Measurements from ENCODE around the gene SLC35D2.
"Not testable (repeated sequence)": the region's sequence is repeated elsewhere in the genome, so short reads cannot be mapped to it uniquely, and the experiment has no call there.

The SLC35D2 gene

GRCh38 chr9:96399325-96399633, 15.8 kb upstream of the SLC35D2 start:
- no peak for FAIRE-seq

GRCh38 chr9:96398582-96399324, 15.2 kb upstream of the SLC35D2 start:
- FAIRE-seq: no peak

DNA sequence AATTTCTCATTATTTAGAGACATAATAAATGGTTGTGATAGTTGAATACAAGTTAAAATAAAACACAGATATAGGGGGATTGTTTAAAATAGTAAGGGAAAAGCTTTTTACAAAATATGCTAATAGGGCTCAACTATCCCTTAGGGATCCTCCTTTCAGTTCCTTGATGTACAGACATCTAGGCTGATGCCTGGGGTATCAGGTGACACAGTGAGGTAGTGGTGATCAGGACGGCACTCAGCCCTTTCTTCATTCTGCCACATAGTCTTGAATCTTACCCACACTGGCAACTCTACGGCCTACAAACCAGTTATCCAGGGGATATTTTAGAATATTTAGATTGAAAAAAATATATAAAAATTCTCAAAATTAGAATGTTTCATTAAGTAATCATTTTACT, 12.5 kb upstream of the SLC35D2 start:
- no peak for FAIRE-seq

DNA sequence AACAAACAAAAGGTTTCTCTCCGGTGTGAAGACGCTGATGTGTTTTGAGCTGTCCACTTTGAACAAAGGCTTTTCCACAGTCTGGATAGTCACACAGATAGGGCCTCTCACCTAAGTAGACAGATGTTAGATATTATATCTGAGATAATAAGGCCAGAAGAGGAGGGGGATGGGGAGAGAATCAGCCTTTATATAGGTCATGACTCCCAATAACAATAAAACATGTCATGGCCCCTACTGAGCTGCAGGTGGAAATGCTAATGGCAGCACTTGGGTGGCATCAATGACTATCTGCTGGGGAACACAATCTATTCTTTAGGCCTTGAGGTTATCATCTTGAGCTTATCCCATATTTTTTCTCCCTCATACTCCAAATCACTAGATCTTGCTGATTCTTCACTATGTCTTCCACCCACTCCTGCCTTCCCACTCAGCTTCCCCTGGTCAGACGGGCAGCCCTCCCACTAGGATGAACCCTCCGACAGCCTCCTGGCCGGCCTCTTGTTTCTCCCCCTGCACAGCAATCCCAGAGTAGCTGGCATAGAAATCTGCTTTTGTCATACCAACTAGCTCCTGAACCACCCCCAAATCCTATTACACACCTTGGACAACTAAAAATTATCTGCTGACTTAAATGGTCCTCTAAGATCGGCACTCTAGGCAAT, 11.5 kb upstream of the SLC35D2 start:
- FAIRE-seq: no peak

DNA sequence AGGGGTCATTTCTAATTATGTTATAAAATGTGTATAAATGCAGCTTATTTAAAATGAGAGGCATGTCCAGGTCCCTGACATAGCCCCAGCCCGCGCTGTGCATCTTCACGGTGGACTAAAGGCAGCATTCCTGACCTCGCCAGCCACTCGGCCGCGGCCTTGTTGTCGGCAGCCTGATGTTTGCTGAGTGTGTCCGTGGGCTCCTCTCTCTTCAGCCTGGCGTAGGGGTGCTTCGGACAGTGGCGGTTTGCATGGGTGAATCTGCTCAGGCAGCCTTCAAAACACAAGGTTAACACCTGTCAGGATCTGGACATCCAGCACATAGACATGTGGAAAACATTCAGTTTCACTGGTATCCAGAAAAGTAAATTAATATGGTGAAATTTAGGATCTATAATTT, 8.8 kb upstream of the SLC35D2 start:
- no peak for FAIRE-seq

DNA sequence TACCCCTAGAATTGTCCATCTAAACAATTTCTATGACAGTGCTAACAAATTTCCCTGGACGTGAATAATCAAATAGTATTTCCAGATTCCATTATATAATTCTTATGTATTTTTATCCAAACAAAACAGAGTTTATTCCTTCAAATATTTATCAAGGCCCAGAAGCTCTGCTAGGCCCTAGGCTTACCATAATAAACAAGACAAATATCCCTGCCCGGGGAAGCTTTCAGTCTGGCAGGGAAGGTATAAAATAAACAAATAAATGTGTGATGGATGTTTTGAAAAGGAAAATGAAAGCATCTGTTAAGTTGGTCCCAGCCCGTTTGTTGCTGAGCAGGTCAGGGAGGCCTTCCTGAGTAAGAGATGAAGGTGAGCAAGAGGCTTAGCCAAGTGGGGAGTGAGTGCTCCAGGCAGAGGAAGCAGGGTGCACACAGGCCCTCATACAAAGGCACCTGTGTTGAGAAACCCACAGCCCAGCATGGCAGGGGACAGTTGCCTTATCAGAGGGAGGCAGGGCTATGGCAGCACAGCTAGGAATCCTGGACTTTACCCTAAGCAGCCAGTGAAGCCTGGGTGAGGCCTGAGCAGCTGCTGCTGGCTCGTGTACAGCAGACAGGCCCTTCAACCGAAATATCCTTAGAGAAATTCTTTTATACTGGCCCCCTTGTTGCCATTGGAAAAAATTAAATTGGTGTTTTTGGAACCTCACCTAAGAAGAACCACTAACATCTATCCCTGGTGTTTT, 7.7 kb upstream of the SLC35D2 start:
- peak; percentile 79 for FAIRE-seq

DNA sequence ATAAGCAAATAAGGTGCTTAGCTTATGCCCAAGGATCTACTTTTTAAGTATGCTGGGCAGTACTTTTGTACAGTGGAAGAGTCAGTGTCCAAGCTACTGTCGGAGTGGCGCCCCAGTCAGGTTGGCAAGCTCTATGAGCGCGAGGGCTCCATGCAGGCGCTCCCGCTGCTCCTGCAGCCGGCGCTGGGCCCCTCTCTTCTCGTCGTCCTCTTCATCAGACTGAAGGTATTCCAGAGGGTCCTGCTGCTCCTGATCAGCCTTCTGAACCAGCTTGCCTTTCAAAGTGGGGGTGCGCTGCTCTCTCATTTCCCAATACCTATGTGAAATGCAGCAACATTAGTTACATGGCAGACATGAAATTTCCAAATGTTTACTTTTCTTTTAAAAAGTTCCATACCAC, 4.6 kb upstream of the SLC35D2 start:
- no peak for FAIRE-seq

GRCh38 chr9:96386157-96386556, 2.6 kb upstream of the SLC35D2 start:
- FAIRE-seq: no peak

- FAIRE-seq: no peak
Measured at GRCh38 chr9:96382839-96383164, 709 bp downstream of the SLC35D2 start.

GRCh38 chr9:96382175-96382574, 1.3 kb downstream of the SLC35D2 start:
- no peak for FAIRE-seq

GRCh38 chr9:96381696-96382095, 1.8 kb downstream of the SLC35D2 start:
- FAIRE-seq: no peak

DNA sequence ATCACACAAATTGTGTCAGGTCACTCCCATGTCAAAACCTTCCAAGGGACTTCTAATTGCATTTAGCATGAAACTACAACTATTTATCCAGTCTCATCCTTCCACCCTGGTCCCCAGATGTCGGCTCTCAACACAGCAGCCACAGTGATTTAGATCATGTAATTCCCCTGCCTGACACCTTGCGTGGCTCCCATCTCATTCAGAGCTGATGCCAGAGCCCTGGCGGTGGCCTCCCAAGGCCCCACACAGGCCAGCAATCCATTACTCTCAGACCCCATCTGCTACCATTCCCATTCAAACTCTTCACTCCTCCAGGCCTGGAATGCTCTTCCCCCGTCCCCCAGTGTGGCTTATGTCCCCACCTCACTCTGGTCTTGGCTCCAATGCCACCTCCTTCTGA, 2.4 kb downstream of the SLC35D2 start:
- FAIRE-seq: no peak

GRCh38 chr9:96379461-96379860, 4.0 kb downstream of the SLC35D2 start:
- no peak for FAIRE-seq

DNA sequence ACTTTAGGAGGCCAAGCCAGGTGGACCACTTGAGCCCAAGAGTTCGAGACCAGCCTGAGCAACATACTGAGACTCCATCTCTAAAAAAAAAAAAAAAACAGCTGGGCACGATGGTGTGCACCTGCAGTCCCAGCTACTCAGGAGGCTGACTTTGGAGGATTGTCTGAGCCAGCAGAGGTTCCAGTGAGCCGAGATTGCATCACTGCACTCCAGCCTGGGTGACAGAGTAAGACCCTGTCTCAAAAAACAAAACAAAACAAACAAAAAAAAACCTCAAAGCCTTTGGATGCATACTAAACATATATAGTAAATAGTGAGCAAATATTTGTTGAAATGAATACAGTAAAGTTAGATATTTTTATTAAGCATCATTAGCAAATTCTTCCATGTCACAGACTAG, 5.3 kb downstream of the SLC35D2 start:
- no peak for FAIRE-seq

DNA sequence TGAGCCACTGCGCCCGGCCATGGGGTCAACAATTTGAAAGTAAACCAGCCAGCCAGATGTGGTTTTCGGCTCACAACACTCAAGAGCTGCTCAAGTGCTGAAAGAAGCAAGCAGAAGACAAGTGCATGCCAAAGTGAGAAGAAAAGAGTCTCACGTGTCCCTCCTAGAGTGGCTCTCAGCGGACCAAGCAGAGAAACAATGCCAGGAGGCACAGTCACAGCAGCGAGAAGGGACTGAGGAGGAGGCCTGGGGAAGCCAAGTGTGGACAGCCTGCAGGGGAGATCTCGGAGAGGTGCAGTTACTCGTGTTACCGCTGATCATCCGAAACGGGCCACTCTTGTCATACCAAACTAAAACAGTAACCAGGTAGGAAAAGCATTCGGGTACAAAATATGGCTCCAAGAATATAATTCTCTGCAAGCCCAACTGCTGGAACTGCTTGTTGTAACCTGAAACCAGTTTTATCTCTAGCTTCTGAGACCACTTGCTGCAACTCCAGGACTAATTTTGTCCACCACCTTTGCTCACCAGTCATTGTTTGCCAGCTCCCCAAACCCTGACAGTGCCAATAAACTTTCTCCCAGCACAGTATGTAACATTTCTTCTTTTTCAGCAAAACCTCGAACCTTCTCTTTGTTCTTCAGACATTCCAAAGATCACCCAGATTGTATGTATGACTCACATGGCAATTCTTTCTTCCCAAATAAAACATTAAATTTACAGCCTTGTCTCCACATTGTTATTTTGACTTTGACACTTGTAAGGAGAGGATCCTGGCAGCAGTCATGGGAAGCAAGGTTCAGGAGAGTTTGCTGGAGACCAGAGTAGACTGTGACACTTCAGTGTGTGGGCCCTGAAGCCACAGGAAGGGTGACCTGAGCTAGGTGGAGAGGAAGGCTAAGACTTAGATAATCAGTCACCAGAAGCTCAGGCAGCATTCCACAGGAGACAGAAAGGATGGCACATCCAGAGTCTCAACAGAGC, 6.3 kb downstream of the SLC35D2 start:
- FAIRE-seq: no peak

GRCh38 chr9:96375507-96375906, 8.0 kb downstream of the SLC35D2 start:
- not testable (repeated sequence) for FAIRE-seq

GRCh38 chr9:96367943-96368342, 15.6 kb downstream of the SLC35D2 start:
- FAIRE-seq: no peak

- FAIRE-seq: no peak
Measured at GRCh38 chr9:96363175-96363967, 20.1 kb downstream of the SLC35D2 start.

DNA sequence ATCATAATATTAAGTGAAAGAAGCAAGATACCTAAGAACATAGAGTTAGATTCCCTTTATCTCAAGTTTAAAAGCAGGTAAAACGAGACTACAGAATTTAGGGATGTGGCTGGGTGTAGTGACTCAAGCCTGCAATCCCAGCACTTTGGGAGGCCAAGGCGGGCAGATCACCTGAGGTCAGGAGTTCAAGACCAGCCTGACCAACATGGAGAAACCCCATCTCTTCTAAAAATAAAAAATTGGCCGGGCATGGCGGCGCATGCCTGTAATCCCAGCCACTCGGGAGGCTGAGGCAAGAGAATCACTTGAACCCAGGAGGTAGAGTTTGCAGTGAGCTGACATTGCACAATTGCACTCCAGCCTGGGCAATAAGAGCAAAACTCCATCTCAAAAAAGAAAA, 21.4 kb downstream of the SLC35D2 start:
- not testable (repeated sequence) for FAIRE-seq

DNA sequence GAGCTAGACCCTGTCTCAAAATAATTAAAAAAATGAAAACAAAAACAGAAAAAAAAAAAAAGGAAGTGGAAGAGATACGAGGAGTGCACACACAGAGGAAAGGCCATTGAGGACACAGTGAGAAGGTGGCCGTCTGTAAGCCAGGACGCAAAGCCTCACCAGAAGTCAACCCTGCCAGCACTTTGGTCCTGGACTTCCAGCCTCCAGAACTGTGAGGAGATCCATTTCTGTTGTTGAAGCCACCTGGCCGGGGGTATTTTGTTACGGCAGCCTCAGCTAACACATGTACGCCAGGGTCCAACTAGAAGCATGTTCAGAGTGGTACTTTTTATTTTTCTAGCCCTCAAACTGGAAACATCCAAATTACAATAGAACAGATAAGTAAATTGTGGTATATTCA, 21.8 kb downstream of the SLC35D2 start:
- FAIRE-seq: no peak

DNA sequence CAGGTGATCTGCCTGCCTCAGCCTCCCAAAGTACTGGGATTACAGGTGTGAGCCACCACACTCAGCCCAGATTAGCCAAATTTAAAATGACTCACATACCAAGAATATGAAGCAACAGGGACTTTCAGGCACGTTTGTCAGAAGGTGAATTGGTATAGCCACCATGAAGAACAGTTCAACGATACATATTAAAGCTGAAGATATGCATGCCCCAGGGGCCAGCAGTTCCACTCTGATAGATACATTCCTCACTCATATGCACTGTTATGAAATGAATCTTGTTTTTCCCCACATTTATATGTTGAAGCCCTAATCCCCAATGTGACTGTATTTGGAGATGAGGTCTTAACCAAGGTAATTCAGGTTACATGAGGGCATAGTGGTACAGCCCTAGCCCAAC, 22.5 kb downstream of the SLC35D2 start:
- FAIRE-seq: no peak

DNA sequence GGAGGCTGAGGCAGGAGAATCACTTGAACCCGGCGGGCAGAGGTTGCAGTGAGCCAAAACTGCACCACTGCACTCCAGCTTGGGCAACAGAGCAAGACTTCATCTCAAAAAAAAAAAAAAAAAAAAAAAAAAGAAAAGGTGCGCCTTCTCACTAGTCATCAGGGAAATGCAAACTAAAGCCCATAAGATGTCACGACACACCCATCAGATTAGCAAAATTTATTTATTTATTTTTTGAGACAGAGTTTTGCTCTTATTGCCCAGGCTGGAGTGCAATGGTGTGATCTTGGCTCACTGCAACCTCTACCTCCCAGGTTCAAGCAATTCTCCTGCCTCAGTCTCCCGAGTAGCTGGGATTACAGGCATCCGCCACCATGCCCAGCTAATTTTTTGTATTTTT, 23.0 kb downstream of the SLC35D2 start:
- not testable (repeated sequence) for FAIRE-seq

Data from islet of Langerhans (tissue), 1 donor.